Mammary epithelial cell (primary cell): ENCODE data around the gene PEX19.
"Not testable (repeated sequence)": the region's sequence is repeated elsewhere in the genome, so short reads cannot be mapped to it uniquely, and the experiment has no call there.

Source experiments
- CTCF ChIP-seq, 2 donors: IDR thresholded peaks in 1 of 2; conservative IDR thresholded peaks in 1 of 2; 2 replicates each; pipeline ENCODE4 v1.5.1; 2011 to 2012; ENCODE audit warnings: inconsistent platforms in 2 of 2, low read length in 2 of 2, mild to moderate bottlenecking in 2 of 2, control low read depth in 1 of 2, low read depth in 1 of 2; ENCODE audit not compliant: insufficient read depth in 1 of 2; ENCODE audit errors: extremely low read depth in 1 of 2
- EZH2 ChIP-seq: IDR thresholded peaks from 2 replicates; pipeline ENCODE4 v1.6.1; 2012; ENCODE audit warnings: low read length, inconsistent platforms, borderline replicate concordance

GRCh38 chr1:160287769-160288168 lies 2.8 kb upstream of the PEX19 start:
- TF ChIP-seq CTCF (conservative IDR thresholded peaks at IDR 0.05 in 1 of 2, IDR thresholded peaks at IDR 0.05 in 1 of 2; ENCODE audit: extremely low read depth in 1 of 2, insufficient read depth in 1 of 2, low read depth in 1 of 2, low read length in 2 of 2); EZH2: not testable (repeated sequence)
